ENCODE data around the gene MYCBP2. TPM values are rescaled to one million over a fixed set of nuclear protein-coding genes. Genes with fewer than 3 reads are reported as not detected.

Gene MYCBP2
- polyA plus RNA-seq, 2 of the 4 experiments (the other 2 are of a cell fraction), result 15.8 to 37.8 TPM

DNA sequence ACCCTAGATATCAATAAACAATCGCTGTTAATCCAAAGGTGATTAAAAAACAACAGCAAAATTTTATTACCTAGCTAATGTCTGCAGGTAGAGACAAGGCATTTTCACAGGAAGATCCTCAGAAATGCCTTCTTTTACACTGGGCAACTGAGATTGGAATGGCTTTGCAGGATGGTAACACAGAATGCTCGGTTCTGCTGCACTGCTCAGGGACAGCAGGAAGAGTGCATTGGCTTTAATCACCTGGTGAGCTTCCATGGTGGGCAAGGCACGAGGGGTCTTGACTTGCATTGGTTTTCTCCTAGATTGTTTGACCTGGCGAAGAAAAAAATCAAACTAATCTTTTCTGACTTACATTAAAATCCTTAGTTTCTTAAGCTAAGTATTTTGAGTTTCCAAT is 231.6 kb downstream of the MYCBP2 start:
- no peak for TF ChIP-seq HOXA7 (CRISPR knock-in tag; IDR thresholded peaks at IDR 0.05)
- no peak for TF ChIP-seq MYC (IDR thresholded peaks at IDR 0.05; ENCODE audit: borderline replicate concordance, low read length)
- no peak for TF ChIP-seq HEYL (CRISPR knock-in tag; IDR thresholded peaks at IDR 0.05)
- TF ChIP-seq NPAS2 (CRISPR knock-in tag; IDR thresholded peaks at IDR 0.05; ENCODE audit: borderline replicate concordance), result no peak
- TF ChIP-seq, protein P1, sequence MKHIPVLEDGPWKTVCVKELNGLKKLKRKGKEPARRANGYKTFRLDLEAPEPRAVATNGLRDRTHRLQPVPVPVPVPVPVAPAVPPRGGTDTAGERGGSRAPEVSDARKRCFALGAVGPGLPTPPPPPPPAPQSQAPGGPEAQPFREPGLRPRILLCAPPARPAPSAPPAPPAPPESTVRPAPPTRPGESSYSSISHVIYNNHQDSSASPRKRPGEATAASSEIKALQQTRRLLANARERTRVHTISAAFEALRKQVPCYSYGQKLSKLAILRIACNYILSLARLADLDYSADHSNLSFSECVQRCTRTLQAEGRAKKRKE (CRISPR knock-in tag; IDR thresholded peaks at IDR 0.05; ENCODE audit: low read depth), result no peak
- TF ChIP-seq, protein P2, sequence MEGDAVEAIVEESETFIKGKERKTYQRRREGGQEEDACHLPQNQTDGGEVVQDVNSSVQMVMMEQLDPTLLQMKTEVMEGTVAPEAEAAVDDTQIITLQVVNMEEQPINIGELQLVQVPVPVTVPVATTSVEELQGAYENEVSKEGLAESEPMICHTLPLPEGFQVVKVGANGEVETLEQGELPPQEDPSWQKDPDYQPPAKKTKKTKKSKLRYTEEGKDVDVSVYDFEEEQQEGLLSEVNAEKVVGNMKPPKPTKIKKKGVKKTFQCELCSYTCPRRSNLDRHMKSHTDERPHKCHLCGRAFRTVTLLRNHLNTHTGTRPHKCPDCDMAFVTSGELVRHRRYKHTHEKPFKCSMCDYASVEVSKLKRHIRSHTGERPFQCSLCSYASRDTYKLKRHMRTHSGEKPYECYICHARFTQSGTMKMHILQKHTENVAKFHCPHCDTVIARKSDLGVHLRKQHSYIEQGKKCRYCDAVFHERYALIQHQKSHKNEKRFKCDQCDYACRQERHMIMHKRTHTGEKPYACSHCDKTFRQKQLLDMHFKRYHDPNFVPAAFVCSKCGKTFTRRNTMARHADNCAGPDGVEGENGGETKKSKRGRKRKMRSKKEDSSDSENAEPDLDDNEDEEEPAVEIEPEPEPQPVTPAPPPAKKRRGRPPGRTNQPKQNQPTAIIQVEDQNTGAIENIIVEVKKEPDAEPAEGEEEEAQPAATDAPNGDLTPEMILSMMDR (IDR thresholded peaks at IDR 0.05), result no peak
- TF ChIP-seq EP300 (IDR thresholded peaks at IDR 0.05), result no peak
- TF ChIP-seq TFCP2L1 (CRISPR knock-in tag; IDR thresholded peaks at IDR 0.05), result no peak
- TF ChIP-seq, protein P3, sequence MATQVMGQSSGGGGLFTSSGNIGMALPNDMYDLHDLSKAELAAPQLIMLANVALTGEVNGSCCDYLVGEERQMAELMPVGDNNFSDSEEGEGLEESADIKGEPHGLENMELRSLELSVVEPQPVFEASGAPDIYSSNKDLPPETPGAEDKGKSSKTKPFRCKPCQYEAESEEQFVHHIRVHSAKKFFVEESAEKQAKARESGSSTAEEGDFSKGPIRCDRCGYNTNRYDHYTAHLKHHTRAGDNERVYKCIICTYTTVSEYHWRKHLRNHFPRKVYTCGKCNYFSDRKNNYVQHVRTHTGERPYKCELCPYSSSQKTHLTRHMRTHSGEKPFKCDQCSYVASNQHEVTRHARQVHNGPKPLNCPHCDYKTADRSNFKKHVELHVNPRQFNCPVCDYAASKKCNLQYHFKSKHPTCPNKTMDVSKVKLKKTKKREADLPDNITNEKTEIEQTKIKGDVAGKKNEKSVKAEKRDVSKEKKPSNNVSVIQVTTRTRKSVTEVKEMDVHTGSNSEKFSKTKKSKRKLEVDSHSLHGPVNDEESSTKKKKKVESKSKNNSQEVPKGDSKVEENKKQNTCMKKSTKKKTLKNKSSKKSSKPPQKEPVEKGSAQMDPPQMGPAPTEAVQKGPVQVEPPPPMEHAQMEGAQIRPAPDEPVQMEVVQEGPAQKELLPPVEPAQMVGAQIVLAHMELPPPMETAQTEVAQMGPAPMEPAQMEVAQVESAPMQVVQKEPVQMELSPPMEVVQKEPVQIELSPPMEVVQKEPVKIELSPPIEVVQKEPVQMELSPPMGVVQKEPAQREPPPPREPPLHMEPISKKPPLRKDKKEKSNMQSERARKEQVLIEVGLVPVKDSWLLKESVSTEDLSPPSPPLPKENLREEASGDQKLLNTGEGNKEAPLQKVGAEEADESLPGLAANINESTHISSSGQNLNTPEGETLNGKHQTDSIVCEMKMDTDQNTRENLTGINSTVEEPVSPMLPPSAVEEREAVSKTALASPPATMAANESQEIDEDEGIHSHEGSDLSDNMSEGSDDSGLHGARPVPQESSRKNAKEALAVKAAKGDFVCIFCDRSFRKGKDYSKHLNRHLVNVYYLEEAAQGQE (IDR thresholded peaks at IDR 0.05), result no peak
- no peak for TF ChIP-seq MAZ (IDR thresholded peaks at IDR 0.05; ENCODE audit: borderline replicate concordance, low read depth, low read length)
- no peak for TF ChIP-seq GATA3 (IDR thresholded peaks at IDR 0.05; ENCODE audit: borderline replicate concordance)
- no peak for TF ChIP-seq ZNF302 (CRISPR knock-in tag; IDR thresholded peaks at IDR 0.05)
- TF ChIP-seq MAX (IDR thresholded peaks at IDR 0.05), result no peak
- TF ChIP-seq KDM1A (IDR thresholded peaks at IDR 0.05; ENCODE audit: low read depth), result no peak
- TF ChIP-seq ZC3H11A (IDR thresholded peaks at IDR 0.05), result no peak
- TF ChIP-seq BHLHE40 (IDR thresholded peaks at IDR 0.05; ENCODE audit: low read depth, low read length), result no peak
- TF ChIP-seq ESRRA (IDR thresholded peaks at IDR 0.05; ENCODE audit: borderline replicate concordance, low read length), result no peak
- TF ChIP-seq, protein P4, sequence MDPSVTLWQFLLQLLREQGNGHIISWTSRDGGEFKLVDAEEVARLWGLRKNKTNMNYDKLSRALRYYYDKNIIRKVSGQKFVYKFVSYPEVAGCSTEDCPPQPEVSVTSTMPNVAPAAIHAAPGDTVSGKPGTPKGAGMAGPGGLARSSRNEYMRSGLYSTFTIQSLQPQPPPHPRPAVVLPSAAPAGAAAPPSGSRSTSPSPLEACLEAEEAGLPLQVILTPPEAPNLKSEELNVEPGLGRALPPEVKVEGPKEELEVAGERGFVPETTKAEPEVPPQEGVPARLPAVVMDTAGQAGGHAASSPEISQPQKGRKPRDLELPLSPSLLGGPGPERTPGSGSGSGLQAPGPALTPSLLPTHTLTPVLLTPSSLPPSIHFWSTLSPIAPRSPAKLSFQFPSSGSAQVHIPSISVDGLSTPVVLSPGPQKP (IDR thresholded peaks at IDR 0.05; ENCODE audit: low read depth, low read length), result no peak
- no peak for TF ChIP-seq POLR2A (IDR thresholded peaks at IDR 0.05; ENCODE audit: low read length)
- ChIA-PET CTCF (interaction anchor here (1.4 kb wide), 1 partner anchor 14 kb away, joined by 3 read pairs; no protein-coding TSS in a partner anchor), POLR2A (no interaction called here)
- ATAC-seq (no peak), DNase-seq (ENCODE audit: low read depth in 1 of 2, low spot score in 1 of 2) (no peak), FAIRE-seq (no peak)
- no peak overlapping the region for H3K27ac ChIP-seq
- WGBS (ENCODE audit: missing lambda C conversion rate), result 88% methylated on average over 4 of the region's 4 CpGs
- no peaks in the 10 kb centered on the region for H3K4me1 ChIP-seq
- no peaks in the 10 kb centered on the region for H3K9me3 ChIP-seq
- H3K4me3 ChIP-seq, result no peak overlapping the region
- no peak overlapping the region for H3K4me2 ChIP-seq

GRCh38 chr13:77094773-77095172 is 232.1 kb downstream of the MYCBP2 start:
- H3K27ac ChIP-seq, result no peak overlapping the region
- no peaks in the 10 kb centered on the region for H3K4me1 ChIP-seq
- H3K4me3 ChIP-seq, result no peak overlapping the region
- FAIRE-seq (no peak), DNase-seq (ENCODE audit: low read depth in 1 of 2, low spot score in 1 of 2) (no peak), ATAC-seq (no peak)
- TF ChIP-seq NFE2L2 (conservative IDR thresholded peaks at IDR 0.05; ENCODE audit: low read length), result no peak
- no peak for TF ChIP-seq MAX (IDR thresholded peaks at IDR 0.05)
- TF ChIP-seq HOXB13 (CRISPR knock-in tag; IDR thresholded peaks at IDR 0.05; ENCODE audit: low read depth), result no peak
- no peak for TF ChIP-seq PBX3 (IDR thresholded peaks at IDR 0.05)
- TF ChIP-seq HES2 (IDR thresholded peaks at IDR 0.05), result no peak
- no peak for TF ChIP-seq EHMT2 (IDR thresholded peaks at IDR 0.05; ENCODE audit: low read depth)
- TF ChIP-seq EP300 (IDR thresholded peaks at IDR 0.05), result no peak
- no peak for TF ChIP-seq NR3C1 (IDR thresholded peaks at IDR 0.05)
- no peak overlapping the region for H3K4me2 ChIP-seq
- no peaks in the 10 kb centered on the region for H3K9me3 ChIP-seq
- POLR2A ChIA-PET, result no interaction called here
- WGBS (ENCODE audit: missing lambda C conversion rate), result 88% methylated on average over 3 of the region's 3 CpGs
- CTCF ChIA-PET, result interaction anchor here (1.4 kb wide), 1 partner anchor 14 kb away, joined by 3 read pairs; no protein-coding TSS in a partner anchor
